ENCODE data around the gene SDK2.

The SDK2 gene, protein sequence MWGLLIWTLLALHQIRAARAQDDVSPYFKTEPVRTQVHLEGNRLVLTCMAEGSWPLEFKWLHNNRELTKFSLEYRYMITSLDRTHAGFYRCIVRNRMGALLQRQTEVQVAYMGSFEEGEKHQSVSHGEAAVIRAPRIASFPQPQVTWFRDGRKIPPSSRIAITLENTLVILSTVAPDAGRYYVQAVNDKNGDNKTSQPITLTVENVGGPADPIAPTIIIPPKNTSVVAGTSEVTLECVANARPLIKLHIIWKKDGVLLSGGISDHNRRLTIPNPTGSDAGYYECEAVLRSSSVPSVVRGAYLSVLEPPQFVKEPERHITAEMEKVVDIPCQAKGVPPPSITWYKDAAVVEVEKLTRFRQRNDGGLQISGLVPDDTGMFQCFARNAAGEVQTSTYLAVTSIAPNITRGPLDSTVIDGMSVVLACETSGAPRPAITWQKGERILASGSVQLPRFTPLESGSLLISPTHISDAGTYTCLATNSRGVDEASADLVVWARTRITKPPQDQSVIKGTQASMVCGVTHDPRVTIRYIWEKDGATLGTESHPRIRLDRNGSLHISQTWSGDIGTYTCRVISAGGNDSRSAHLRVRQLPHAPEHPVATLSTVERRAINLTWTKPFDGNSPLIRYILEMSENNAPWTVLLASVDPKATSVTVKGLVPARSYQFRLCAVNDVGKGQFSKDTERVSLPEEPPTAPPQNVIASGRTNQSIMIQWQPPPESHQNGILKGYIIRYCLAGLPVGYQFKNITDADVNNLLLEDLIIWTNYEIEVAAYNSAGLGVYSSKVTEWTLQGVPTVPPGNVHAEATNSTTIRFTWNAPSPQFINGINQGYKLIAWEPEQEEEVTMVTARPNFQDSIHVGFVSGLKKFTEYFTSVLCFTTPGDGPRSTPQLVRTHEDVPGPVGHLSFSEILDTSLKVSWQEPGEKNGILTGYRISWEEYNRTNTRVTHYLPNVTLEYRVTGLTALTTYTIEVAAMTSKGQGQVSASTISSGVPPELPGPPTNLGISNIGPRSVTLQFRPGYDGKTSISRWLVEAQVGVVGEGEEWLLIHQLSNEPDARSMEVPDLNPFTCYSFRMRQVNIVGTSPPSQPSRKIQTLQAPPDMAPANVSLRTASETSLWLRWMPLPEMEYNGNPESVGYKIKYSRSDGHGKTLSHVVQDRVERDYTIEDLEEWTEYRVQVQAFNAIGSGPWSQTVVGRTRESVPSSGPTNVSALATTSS (N-terminal part only)

DNA sequence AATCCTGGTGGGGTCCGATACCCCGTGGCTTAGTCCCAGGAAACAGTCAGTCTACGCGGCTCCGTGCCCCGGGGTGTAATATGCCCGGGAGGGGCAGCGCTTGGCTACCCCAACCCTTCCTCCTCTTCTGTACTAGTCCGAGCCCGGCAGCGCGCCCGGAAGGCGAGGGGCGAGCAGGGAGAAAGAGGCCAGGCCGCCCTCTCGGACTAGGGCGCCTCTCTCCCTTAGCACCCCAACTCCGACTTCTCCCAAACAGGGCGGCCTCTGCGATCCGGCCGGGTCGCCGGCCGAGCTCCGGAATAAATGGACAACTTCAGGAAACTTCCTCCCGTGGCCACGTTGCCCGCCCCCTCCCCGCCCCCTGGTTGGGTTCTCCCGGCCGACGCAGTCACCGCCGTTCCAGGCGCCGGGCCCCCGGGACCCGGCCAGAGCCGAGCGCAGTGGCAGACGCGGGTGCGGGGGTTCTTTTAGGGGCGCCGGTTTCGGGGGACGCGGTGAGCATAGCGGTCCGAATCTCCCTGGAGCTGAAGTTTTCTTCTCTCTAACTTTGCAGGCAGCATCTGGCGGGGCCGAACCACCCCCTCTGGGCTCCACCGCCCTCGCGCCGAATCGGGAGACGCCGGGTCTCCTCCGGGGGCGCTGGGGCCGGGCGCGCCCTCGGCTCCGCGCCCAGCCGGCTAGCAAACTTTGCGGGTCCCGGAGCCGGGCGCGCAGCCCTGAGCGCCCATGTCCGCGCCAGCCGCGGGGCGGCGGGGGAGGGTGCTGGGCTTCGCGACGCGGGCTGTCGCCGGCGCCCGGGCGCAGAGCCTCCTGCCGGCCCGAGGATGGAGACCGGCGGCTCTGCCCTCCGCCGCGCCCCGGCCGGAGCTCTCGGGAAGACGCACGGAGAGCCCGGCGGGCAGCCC, at the start of gene SDK2:
Gene SDK2 (minus strand): TSS at position 301 of the 905 bp plus-strand sequence. CDS start 357 bp downstream, outside the sequence.
- Mint-ChIP-seq H3K4me3 (peak within 1 kb of the TSS; percentile 89), H3K27me3 (no peaks in the 10 kb centered on the region), H3K36me3 (no peaks in the 10 kb centered on the region), H3K4me1 (peaks cover 12% of the 10 kb centered on the region), H3K9me3 (no peaks in the 10 kb centered on the region), H3K27ac (no peak within 1 kb of the TSS)

DNA sequence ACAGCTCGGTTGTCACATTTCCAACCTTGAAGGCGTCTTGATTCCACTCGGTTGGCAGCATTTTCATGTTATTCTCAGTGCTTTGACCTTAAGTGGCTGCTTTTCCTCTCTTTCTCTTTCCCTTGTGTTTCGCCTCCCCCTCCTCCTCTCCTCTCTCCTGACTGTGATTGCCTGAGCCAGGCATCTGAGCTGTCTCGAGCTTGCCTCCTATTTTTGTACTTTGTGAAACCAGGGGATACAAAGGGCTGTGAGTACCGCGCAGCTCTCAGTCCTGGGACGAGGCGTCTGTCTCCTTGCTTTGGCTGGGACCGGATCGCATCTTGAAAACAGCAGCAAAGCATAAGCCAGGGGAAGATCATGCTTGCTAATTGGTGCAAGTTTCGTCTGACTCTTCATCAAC, 48.8 kb upstream of the SDK2 start:
- Mint-ChIP-seq H3K36me3 (no peaks in the 10 kb centered on the region), H3K27me3 (no peaks in the 10 kb centered on the region), H3K4me1 (no peaks in the 10 kb centered on the region), H3K27ac (no peak overlapping the region), H3K9me3 (no peaks in the 10 kb centered on the region), H3K4me3 (no peak overlapping the region)

DNA sequence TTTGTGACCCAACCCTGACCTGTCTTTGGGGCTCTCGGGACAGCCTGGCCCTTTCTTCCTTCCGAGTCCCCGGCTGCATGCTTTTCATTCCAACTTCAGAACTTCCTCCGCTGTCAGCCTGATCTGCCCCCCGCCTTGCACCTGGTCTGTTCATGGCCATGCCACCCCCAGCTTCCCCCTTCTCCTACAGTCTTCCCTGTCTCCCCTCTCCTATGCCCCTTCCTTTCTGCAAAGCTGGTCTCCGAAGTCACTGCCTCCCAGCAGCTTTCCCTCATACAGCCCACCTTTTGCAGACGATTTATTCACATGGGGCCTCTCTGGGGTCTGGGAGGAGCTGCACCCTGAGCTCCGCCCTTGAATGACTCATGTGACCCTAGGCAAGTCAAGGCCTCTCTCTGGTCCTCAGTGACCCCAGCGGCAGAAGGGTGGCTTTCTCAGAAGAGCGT, 47.1 kb upstream of the SDK2 start:
- no peak overlapping the region for H3K27ac Mint-ChIP-seq
- no peaks in the 10 kb centered on the region for H3K36me3 Mint-ChIP-seq
- H3K27me3 Mint-ChIP-seq, result no peaks in the 10 kb centered on the region
- H3K4me3 Mint-ChIP-seq, result no peak overlapping the region
- no peaks in the 10 kb centered on the region for H3K4me1 Mint-ChIP-seq
- no peaks in the 10 kb centered on the region for H3K9me3 Mint-ChIP-seq

GRCh38 chr17:73690676-73691075, 46.4 kb upstream of the SDK2 start:
- Mint-ChIP-seq H3K9me3 (no peaks in the 10 kb centered on the region), H3K4me1 (no peaks in the 10 kb centered on the region), H3K27ac (no peak overlapping the region), H3K4me3 (no peak overlapping the region), H3K36me3 (no peaks in the 10 kb centered on the region), H3K27me3 (no peaks in the 10 kb centered on the region)

DNA sequence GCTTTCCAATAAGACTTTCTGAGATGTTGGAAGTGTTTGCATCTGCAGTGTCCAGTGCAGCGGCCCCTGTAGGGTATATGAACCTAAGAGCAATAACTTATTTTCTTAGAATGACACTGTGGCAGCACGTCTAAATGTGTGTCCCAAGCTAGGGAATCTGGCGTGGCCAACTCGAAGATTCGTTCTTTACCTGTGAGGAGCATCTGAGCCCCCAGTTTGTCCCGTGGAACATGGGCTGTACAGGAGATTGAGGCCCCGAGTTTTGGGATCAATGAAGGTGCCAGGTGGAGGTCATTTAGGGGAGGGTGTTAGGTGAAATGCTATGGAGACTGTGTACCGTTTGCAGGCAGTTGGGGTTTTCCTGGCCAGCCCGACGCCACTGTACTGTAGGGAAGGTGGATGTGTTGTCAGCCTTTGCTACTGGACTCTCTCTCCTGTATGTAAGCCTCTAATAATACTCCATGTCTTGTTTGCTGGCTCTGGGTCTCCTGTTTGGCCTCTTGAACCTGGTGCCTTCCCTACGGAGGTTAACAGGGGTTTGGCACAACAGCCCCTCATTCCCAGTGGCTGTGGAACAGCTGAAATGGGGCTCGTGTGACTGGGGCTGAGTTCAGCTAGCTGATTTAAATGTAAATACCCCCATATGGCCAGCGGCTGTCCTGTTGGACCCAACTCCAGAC, 45.5 kb upstream of the SDK2 start:
- H3K4me1 Mint-ChIP-seq, result no peaks in the 10 kb centered on the region
- no peak overlapping the region for H3K4me3 Mint-ChIP-seq
- H3K27me3 Mint-ChIP-seq, result no peaks in the 10 kb centered on the region
- H3K36me3 Mint-ChIP-seq, result no peaks in the 10 kb centered on the region
- H3K27ac Mint-ChIP-seq, result no peak overlapping the region
- H3K9me3 Mint-ChIP-seq, result no peaks in the 10 kb centered on the region

GRCh38 chr17:73686961-73687360, 42.7 kb upstream of the SDK2 start:
- no peak overlapping the region for H3K4me3 Mint-ChIP-seq
- H3K4me1 Mint-ChIP-seq, result no peaks in the 10 kb centered on the region
- no peaks in the 10 kb centered on the region for H3K27me3 Mint-ChIP-seq
- H3K36me3 Mint-ChIP-seq, result peaks cover 3% of the 10 kb centered on the region
- H3K9me3 Mint-ChIP-seq, result no peaks in the 10 kb centered on the region
- no peak overlapping the region for H3K27ac Mint-ChIP-seq

DNA sequence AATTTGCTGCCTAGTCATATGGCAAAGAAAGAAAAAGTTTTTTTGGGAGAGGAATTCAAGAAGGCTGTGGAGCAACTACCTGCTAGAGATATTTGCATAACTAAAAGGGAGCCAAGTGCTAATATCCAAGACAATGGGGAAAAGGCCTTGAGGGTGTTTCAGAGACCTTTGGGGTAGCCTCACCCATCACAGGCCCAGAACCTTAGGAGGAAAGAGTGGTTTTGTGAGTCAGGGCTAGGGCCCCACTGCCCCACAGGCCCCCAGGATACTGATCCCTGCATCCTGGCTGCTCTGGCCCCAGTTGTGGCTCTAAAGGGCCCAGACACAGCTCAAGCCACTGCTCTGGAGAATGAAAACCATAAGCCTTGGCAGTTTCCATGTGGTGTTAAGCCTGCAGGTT, 41.9 kb upstream of the SDK2 start:
- H3K4me3 Mint-ChIP-seq, result no peak overlapping the region
- peaks cover 5% of the 10 kb centered on the region for H3K36me3 Mint-ChIP-seq
- no peaks in the 10 kb centered on the region for H3K27me3 Mint-ChIP-seq
- H3K4me1 Mint-ChIP-seq, result no peaks in the 10 kb centered on the region
- no peak overlapping the region for H3K27ac Mint-ChIP-seq
- H3K9me3 Mint-ChIP-seq, result no peaks in the 10 kb centered on the region

- Mint-ChIP-seq H3K36me3 (peaks cover 5% of the 10 kb centered on the region), H3K9me3 (no peaks in the 10 kb centered on the region), H3K27ac (no peak overlapping the region)
These were observed 39.9 kb upstream of the SDK2 start for GRCh38 chr17:73684183-73684582.

DNA sequence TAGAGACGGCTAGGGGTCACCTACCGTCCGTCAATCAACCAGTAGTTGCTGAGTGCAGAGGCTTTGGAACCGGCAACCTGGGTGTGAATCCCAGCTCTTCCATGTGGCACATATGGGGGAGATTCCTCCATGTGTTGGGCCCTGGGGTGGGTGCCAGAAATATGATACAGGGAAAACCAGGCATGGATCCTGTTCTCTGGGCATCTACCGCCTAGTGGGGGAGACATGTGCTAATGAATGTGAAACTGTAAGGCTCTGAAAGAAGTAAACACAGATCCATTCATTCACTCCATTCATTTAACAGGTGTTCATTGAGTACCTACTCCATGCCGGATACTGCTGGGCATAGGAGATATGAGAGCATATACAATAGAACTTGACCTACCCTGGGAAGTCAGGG, 39.5 kb upstream of the SDK2 start:
- peaks cover 5% of the 10 kb centered on the region for H3K36me3 Mint-ChIP-seq
- no peaks in the 10 kb centered on the region for H3K9me3 Mint-ChIP-seq
- no peaks in the 10 kb centered on the region for H3K4me1 Mint-ChIP-seq
- no peaks in the 10 kb centered on the region for H3K27me3 Mint-ChIP-seq
- H3K4me3 Mint-ChIP-seq, result no peak overlapping the region
- H3K27ac Mint-ChIP-seq, result peak overlapping the region; percentile 30

More at GRCh38 chr17:73684183-73684582, 39.9 kb upstream of the SDK2 start:
- Mint-ChIP-seq H3K27me3 (no peaks in the 10 kb centered on the region), H3K4me1 (no peaks in the 10 kb centered on the region), H3K4me3 (no peak overlapping the region)

DNA sequence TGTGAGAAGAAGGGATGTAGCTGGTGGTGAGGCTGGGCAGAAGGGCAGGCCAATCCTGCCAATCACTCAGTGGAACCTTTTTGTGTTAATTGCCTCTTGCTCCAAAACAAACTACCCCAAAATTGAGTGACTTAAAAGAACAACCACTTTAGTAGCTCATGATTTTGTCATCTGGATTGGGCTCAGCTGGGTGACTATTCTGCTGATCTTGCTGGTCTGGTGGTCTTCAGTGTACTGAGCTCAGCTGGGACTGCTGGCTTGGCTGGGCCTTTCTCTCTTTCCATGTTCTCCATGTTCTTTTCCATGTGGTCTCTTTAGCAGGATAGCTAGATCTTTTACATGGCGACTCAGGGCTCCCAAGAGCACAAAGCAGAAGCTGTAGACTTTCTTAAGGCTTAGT, 37.7 kb upstream of the SDK2 start:
- H3K27ac Mint-ChIP-seq, result no peak overlapping the region
- no peak overlapping the region for H3K4me3 Mint-ChIP-seq
- H3K36me3 Mint-ChIP-seq, result peaks cover 5% of the 10 kb centered on the region
- H3K27me3 Mint-ChIP-seq, result peaks cover 2% of the 10 kb centered on the region
- no peaks in the 10 kb centered on the region for H3K9me3 Mint-ChIP-seq
- no peaks in the 10 kb centered on the region for H3K4me1 Mint-ChIP-seq

DNA sequence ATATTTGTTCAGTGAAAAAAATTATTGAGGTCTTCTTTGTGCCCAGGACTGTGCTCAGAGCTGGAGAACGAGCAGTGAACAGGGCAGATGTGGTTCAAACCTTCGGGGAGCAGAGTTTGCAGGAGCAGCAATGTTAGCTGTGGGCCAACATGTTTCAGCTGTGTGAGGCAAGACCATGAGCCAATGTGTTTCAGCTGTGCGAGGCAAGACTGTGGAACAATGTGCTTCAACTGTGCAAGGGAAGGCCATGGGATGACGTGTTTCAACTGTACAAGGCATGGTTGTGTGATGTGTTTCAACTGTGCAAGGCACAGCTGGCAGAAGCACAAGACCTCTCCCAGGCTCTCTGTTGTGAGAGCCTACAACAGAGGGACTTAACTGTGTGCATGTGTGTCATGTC, 35.2 kb upstream of the SDK2 start:
- H3K4me3 Mint-ChIP-seq, result no peak overlapping the region
- H3K9me3 Mint-ChIP-seq, result no peaks in the 10 kb centered on the region
- H3K27ac Mint-ChIP-seq, result no peak overlapping the region
- H3K4me1 Mint-ChIP-seq, result no peaks in the 10 kb centered on the region
- H3K36me3 Mint-ChIP-seq, result peaks cover 5% of the 10 kb centered on the region
- H3K27me3 Mint-ChIP-seq, result peaks cover 2% of the 10 kb centered on the region

GRCh38 chr17:73678999-73679398, 34.8 kb upstream of the SDK2 start:
- peaks cover 5% of the 10 kb centered on the region for H3K36me3 Mint-ChIP-seq
- H3K27ac Mint-ChIP-seq, result no peak overlapping the region
- H3K27me3 Mint-ChIP-seq, result peaks cover 2% of the 10 kb centered on the region
- no peaks in the 10 kb centered on the region for H3K4me1 Mint-ChIP-seq
- no peaks in the 10 kb centered on the region for H3K9me3 Mint-ChIP-seq
- H3K4me3 Mint-ChIP-seq, result no peak overlapping the region

DNA sequence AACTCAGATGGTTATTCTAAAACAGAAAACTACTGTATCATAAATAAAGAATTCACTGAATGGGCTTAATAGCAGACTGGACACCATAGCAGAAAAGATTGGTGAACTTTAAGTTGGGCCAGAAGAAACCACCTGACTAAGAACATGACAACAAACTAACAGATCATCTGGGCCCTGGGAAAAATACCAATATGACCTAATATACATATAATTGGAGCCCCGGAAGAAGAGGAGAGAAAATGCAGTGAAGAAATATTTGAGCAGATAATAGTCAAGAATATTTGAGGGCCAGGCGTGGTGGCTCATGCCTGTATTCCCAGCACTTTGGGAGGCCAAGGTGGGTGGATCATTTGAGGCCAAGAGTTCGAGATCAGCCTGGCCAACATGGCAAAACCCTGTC, 25.5 kb upstream of the SDK2 start:
- Mint-ChIP-seq H3K4me1 (peaks cover 27% of the 10 kb centered on the region), H3K4me3 (no peak overlapping the region), H3K27me3 (peaks cover 1% of the 10 kb centered on the region), H3K36me3 (peaks cover 5% of the 10 kb centered on the region), H3K9me3 (peaks cover 13% of the 10 kb centered on the region), H3K27ac (no peak overlapping the region)

- Mint-ChIP-seq H3K27me3 (peaks cover 1% of the 10 kb centered on the region), H3K4me3 (peak overlapping the region; percentile 12)
These were observed 23.1 kb upstream of the SDK2 start for GRCh38 chr17:73667181-73667959.

More at GRCh38 chr17:73667181-73667959, 23.1 kb upstream of the SDK2 start:
- Mint-ChIP-seq H3K36me3 (peaks cover 7% of the 10 kb centered on the region), H3K4me1 (peaks cover 27% of the 10 kb centered on the region), H3K27ac (peak overlapping the region; percentile 44), H3K9me3 (peaks cover 13% of the 10 kb centered on the region)

All from activated naive CD4-positive, alpha-beta T cell treated with anti-CD3 and anti-CD28 coated beads, Interleukin-2, amount 50 U/mL, for 24 hours (primary cell).